ENCODE measurements around the gene CCDC28A.

CCDC28A gene

GRCh38 chr6:138772596-138773176 is 883 bp upstream of the CCDC28A start:
- peak overlapping the region; percentile 22 for H3K4me3 ChIP-seq (ENCODE audit: low read depth, low read length)
- TF ChIP-seq CTCF (IDR thresholded peaks at IDR 0.05; ENCODE audit: borderline replicate concordance, insufficient read depth, low read depth, low read length), result no peak

GRCh38 chr6:138774370-138774769 is 801 bp downstream of the CCDC28A start:
- no peak overlapping the region for H3K4me3 ChIP-seq (ENCODE audit: low read depth, low read length)
- no peak for TF ChIP-seq CTCF (IDR thresholded peaks at IDR 0.05; ENCODE audit: borderline replicate concordance, insufficient read depth, low read depth, low read length)

GRCh38 chr6:138776659-138777058 is 3.1 kb downstream of the CCDC28A start:
- TF ChIP-seq CTCF (IDR thresholded peaks at IDR 0.05; ENCODE audit: borderline replicate concordance, insufficient read depth, low read depth, low read length), result no peak
- H3K4me3 ChIP-seq (ENCODE audit: low read depth, low read length), result no peak overlapping the region

- no peak overlapping the region for H3K4me3 ChIP-seq (ENCODE audit: low read depth, low read length)
- no peak for TF ChIP-seq CTCF (IDR thresholded peaks at IDR 0.05; ENCODE audit: borderline replicate concordance, insufficient read depth, low read depth, low read length)
Observed at GRCh38 chr6:138778331-138778730, 4.8 kb downstream of the CCDC28A start.

GRCh38 chr6:138782243-138782642 is 8.7 kb downstream of the CCDC28A start:
- no peak for TF ChIP-seq CTCF (IDR thresholded peaks at IDR 0.05; ENCODE audit: borderline replicate concordance, insufficient read depth, low read depth, low read length)

GRCh38 chr6:138785079-138785478 is 11.5 kb downstream of the CCDC28A start:
- H3K4me3 ChIP-seq (ENCODE audit: low read depth, low read length), result no peak overlapping the region
- no peak for TF ChIP-seq CTCF (IDR thresholded peaks at IDR 0.05; ENCODE audit: borderline replicate concordance, insufficient read depth, low read depth, low read length)

More at GRCh38 chr6:138782243-138782642, 8.7 kb downstream of the CCDC28A start:
- H3K4me3 ChIP-seq (ENCODE audit: low read depth, low read length), result no peak overlapping the region

- no peak overlapping the region for H3K4me3 ChIP-seq (ENCODE audit: low read depth, low read length)
- TF ChIP-seq CTCF (IDR thresholded peaks at IDR 0.05; ENCODE audit: borderline replicate concordance, insufficient read depth, low read depth, low read length), result no peak
Observed at GRCh38 chr6:138785980-138786379, 12.4 kb downstream of the CCDC28A start.
